Measurements from ENCODE around the gene PKP4. TPM values are rescaled to one million over a fixed set of nuclear protein-coding genes. Genes with fewer than 3 reads are reported as not detected.
"Not testable (repeated sequence)": the region's sequence is repeated elsewhere in the genome, so short reads cannot be mapped to it uniquely, and the experiment has no call there.

PKP4 gene
- total RNA-seq, 1 experiment from 2014 or later: 7.9 TPM

GRCh38 chr2:158676696-158677095 lies 219.9 kb downstream of the PKP4 start:
- DNase-seq (ENCODE audit: low read depth): no peak
- in situ Hi-C loops (cut with HindIII; ENCODE audit: low pct_unique_long_range_greater_than_20kb, low sequenced_read_pairs): no loop called here

DNA sequence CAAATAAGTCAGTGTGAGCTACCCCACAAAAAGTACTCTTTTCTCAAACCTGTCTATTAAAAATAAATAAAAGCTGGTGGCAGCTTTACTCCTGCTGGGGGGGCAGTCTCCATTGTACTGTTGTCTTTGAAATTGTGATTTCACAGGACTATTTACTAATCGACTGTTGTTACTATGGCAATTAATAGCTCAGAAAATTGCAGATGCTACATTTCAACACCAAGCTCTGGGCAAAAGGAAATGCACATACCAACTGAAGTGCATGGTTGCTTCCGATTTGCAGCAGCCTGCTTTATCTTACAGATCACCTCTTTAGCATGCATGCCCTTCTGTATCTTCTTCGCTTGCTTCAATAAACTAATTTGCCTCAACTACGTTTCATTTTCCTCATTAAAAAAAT lies 220.8 kb downstream of the PKP4 start:
- DNase-seq (ENCODE audit: low read depth): no peak
- in situ Hi-C loops (cut with HindIII; ENCODE audit: low pct_unique_long_range_greater_than_20kb, low sequenced_read_pairs): no loop called here

DNA sequence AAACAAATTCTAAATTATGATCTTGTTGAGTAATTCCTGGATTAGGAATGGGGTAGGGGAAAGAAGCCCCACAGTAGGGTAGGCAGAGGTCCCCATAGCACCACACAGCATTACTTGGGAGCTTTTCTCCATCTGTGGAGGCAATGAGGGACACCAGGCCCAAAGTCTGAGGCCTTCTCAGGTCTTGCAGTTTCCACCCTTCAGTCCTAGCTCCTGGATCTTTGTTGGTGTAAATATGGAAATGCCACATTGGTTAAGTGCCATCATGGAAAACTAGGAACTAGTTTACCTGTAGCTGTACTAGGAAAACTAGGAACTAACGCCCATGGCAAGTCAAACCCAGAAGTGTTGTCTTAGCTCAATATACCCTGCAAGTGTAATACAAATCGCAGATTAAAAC lies 225.1 kb downstream of the PKP4 start:
- in situ Hi-C loops (cut with HindIII; ENCODE audit: low pct_unique_long_range_greater_than_20kb, low sequenced_read_pairs): no loop called here
- no peak for DNase-seq (ENCODE audit: low read depth)

DNA sequence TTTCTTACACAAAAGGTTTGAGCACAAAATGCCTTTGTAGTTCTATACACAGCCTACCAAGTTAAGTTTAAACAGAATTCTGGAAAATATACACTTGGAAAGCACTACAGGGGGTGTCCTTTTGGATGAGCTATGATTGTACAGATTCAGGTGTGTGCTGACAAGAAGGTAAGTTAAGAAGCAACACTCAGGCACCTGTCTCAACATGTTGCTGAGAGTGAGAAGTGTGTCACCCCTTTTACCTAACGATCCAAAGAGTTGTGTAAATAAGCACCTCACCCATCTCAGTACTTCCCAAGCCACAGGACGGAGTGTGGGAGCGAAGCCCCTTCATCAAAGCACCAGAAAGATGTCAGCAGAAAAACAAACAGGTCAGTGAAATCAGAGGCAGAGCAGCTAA lies 228.9 kb downstream of the PKP4 start:
- DNase-seq (ENCODE audit: low read depth): no peak
- in situ Hi-C loops (cut with HindIII; ENCODE audit: low pct_unique_long_range_greater_than_20kb, low sequenced_read_pairs): no loop called here

- DNase-seq (ENCODE audit: low read depth): no peak
- in situ Hi-C loops (cut with HindIII; ENCODE audit: low pct_unique_long_range_greater_than_20kb, low sequenced_read_pairs): no loop called here
These were observed 229.5 kb downstream of the PKP4 start for GRCh38 chr2:158686210-158686691.

- no peak for DNase-seq (ENCODE audit: low read depth)
- in situ Hi-C loops (cut with HindIII; ENCODE audit: low pct_unique_long_range_greater_than_20kb, low sequenced_read_pairs): no loop called here
These were observed 230.6 kb downstream of the PKP4 start for GRCh38 chr2:158687315-158687714.

- no peak for DNase-seq (ENCODE audit: low read depth)
- in situ Hi-C loops (cut with HindIII; ENCODE audit: low pct_unique_long_range_greater_than_20kb, low sequenced_read_pairs): no loop called here
These were observed 232.0 kb downstream of the PKP4 start for GRCh38 chr2:158688721-158689120.

DNA sequence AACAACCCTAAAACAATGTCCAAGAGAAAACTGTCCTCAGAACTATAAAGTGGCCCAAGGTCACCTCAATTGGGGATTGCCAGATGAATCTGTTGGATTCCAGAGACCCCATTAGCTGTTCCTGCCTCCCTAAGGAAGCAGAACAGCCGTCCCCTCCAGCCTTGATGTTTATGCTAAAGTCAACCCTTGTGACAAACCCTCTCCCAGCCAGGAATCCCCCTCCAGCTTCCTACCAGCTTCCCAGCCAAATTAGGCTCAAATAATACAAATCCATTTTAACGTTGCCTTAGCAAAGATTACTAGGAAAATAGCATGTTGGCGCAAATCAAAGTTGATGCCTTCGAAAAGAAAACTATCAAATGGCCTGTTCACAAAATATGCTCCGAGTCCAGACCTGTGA lies 232.6 kb downstream of the PKP4 start:
- no peak for DNase-seq (ENCODE audit: low read depth)
- in situ Hi-C loops (cut with HindIII; ENCODE audit: low pct_unique_long_range_greater_than_20kb, low sequenced_read_pairs): no loop called here

- in situ Hi-C loops (cut with HindIII; ENCODE audit: low pct_unique_long_range_greater_than_20kb, low sequenced_read_pairs): no loop called here
These were observed 234.1 kb downstream of the PKP4 start for GRCh38 chr2:158690823-158691222.

GRCh38 chr2:158691619-158692018 lies 234.9 kb downstream of the PKP4 start:
- in situ Hi-C loops (cut with HindIII; ENCODE audit: low pct_unique_long_range_greater_than_20kb, low sequenced_read_pairs): no loop called here
- DNase-seq (ENCODE audit: low read depth): no peak

More at GRCh38 chr2:158690823-158691222, 234.1 kb downstream of the PKP4 start:
- DNase-seq (ENCODE audit: low read depth): no peak

GRCh38 chr2:158692372-158693103 lies 235.8 kb downstream of the PKP4 start:
- no peak for DNase-seq (ENCODE audit: low read depth)
- in situ Hi-C loops (cut with HindIII; ENCODE audit: low pct_unique_long_range_greater_than_20kb, low sequenced_read_pairs): no loop called here

DNA sequence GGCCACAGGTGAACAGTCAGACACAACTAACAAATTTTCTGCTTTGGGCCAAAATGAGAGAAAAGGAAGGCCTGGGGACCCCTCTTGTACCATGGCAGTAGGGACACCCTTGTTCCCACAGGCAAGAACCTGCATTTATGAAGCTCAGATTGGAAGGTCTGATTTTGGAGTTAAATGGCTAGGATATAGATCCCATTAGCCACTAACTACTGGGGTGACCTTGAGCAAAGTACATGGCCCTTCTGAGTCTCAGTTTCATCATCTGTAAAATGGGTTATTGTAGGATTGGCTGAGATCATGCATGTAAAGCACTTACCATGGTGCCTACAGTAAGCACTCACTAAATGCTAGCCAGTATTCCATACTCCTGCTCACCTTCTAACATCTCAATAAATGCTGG lies 236.7 kb downstream of the PKP4 start:
- no peak for DNase-seq (ENCODE audit: low read depth)
- in situ Hi-C loops (cut with HindIII; ENCODE audit: low pct_unique_long_range_greater_than_20kb, low sequenced_read_pairs): no loop called here

- no peak for DNase-seq (ENCODE audit: low read depth)
- in situ Hi-C loops (cut with HindIII; ENCODE audit: low pct_unique_long_range_greater_than_20kb, low sequenced_read_pairs): no loop called here
These were observed 238.6 kb downstream of the PKP4 start for GRCh38 chr2:158695305-158695704.

DNA sequence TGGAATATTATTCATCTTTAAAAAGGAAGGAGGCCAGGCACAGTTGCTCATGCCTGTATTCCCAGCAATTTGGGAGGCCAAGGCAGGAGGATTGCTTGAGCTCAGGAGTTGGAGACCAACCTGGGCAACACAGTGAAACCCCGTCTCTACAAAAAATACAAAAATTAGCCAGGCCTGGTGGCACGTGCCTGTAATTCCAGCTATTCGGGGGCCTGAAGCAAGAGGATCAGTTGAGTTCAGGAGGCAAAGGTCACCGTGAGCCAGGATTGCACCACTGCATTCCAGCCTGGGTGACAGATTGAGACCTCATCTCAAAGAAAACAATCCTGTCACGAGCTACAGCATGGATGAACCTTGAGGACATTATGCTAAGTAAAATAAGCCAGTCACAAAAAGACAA lies 239.0 kb downstream of the PKP4 start:
- in situ Hi-C loops (cut with HindIII; ENCODE audit: low pct_unique_long_range_greater_than_20kb, low sequenced_read_pairs); DNase-seq (ENCODE audit: low read depth): not testable (repeated sequence)

DNA sequence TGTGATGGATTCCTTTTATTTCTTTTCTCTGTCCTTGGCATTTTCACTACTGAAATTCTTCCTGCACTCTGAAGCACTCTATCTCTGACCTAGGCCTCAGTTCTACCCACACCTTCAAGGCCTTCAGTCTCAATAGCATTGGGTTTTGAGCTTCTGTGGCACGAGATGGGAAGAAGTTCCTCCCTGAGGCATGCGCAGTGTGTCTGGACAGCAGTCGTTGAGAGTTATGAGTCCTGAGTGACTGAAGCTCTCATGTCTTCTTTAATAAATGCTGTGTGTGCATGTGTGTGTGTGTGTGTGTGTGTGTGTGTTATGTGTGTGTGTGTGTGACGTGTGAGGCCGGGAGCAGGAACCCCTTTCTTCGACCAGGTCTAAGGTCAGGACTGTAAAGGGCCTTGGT lies 242.6 kb downstream of the PKP4 start:
- in situ Hi-C loops (cut with HindIII; ENCODE audit: low pct_unique_long_range_greater_than_20kb, low sequenced_read_pairs): no loop called here
- DNase-seq (ENCODE audit: low read depth): no peak

DNA sequence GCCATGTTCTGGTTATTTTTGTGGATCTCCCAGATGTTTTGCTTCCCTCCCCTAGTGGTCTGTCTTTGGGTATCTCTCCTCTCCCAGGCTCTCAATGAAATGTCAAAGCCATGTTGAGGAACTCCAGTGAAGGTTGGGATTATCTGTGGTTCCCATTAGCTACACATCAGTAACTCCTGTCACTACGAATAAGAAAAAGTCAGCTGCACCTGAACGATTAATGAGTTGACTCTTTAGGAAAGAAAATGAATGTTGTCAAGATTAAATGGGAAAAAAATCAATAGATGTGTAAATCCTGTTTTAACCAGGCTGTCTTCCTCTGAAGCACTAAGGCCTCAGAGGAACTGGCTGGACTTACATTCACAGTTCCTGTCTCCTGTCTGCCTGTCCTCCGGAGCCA lies 244.3 kb downstream of the PKP4 start:
- in situ Hi-C loops (cut with HindIII; ENCODE audit: low pct_unique_long_range_greater_than_20kb, low sequenced_read_pairs): no loop called here
- DNase-seq (ENCODE audit: low read depth): no peak

DNA sequence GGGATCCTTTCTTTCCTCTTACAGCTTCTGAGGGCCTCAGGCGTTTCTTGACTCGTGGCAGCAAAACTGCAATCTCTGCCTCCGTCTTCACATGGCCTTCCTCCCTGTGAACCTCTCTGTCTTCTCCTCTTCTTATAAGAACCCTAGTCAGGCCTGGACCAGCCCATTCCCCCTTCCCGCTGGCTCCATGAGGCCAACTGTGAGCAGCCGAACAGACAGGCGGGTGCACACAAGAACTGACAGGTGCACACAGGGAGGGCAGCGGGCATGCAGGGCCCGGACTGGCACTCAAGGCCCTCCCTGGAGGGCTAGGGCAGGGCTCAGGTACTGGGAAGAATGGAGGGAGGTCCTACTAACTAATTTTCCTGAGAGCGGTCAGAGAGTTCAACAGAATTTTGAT lies 246.0 kb downstream of the PKP4 start:
- in situ Hi-C loops (cut with HindIII; ENCODE audit: low pct_unique_long_range_greater_than_20kb, low sequenced_read_pairs): no loop called here
- no peak for DNase-seq (ENCODE audit: low read depth)

GRCh38 chr2:158704724-158705465 lies 248.1 kb downstream of the PKP4 start:
- in situ Hi-C loops (cut with HindIII; ENCODE audit: low pct_unique_long_range_greater_than_20kb, low sequenced_read_pairs); DNase-seq (ENCODE audit: low read depth): not testable (repeated sequence)

DNA sequence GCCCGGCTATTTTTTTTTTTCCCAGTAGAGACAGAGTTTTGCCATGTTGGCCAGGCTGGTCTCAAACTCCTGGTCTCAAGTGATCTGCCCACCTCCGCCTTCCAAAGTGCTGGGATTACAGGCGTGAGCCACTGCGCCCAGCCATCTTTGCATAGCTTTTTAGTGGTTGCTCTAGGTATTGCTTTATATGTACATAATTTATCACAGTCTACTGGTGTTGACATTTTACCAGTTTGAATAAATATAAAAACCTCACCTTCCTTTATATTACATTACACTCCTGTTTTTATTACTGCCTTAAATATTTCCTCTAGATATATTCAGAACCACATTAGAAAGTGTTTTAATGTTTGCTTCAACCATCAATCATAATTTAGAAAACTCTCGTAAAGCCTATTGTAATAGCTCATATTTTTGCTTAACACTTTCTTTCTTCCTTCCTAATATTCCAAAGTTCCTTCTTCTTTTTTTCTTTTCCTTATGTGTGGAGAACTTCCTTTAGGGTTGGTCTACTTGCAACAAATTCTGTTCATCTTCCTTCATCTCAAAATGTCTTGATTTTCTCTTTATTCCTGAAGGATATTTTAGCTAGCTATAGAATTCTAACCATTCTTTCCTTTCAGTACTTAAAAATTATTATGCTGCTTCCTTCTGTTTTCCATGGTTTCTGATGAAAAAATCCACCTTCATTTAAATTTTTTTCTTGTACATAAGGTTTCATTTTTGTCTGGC lies 256.2 kb downstream of the PKP4 start:
- DNase-seq (ENCODE audit: low read depth): no peak
- in situ Hi-C loops (cut with HindIII; ENCODE audit: low pct_unique_long_range_greater_than_20kb, low sequenced_read_pairs): no loop called here
